ENCODE data around the gene NEU1.
A peak's percentile ranks its signal among the peaks of the same experiment; 100 is the strongest.

NEU1 gene

DNA sequence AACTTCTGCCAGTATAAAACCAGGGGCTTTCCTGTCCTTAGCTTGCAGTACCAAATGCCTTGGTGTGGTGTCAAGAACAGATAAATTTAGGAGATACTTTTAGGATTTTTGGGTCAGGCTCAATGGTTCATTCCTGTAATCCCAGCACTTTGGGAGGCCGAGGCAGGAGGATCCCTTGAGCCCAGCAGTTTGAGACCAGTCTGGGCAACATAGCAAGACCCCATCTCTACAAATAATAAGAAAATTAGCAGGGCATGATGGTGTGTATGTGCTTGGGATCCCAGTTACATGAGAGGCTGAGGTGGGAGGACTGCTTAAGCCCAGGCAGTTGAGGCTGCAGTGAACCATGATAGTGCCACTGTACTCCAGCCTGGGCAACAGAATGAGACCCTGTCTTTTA, 42.4 kb upstream of the NEU1 start:
- no peak overlapping the region for H3K4me2 ChIP-seq (ENCODE audit: insufficient read depth, low read length, poor library complexity, severe bottlenecking)
- H3K14ac ChIP-seq (ENCODE audit: low read length): no peak overlapping the region
- H2BK15ac ChIP-seq (ENCODE audit: low read length): no peak overlapping the region
- no peak overlapping the region for H2AFZ ChIP-seq (ENCODE audit: low read length)
- H3K79me1 ChIP-seq (ENCODE audit: low read depth, low read length): peaks cover 1% of the 10 kb centered on the region
- no peaks in the 10 kb centered on the region for H3K9me3 ChIP-seq (replicated peaks in 1 of 2; ENCODE audit: control insufficient read depth in 2 of 2, insufficient read depth in 1 of 2, low read depth in 1 of 2, low read length in 2 of 2)
- no peak overlapping the region for H4K8ac ChIP-seq (ENCODE audit: low read depth, low read length)
- peaks cover 16% of the 10 kb centered on the region in 2 donors for H3K4me1 ChIP-seq (ENCODE audit: control insufficient read depth in 2 of 2, insufficient read depth in 1 of 2, low read depth in 1 of 2, low read length in 2 of 2)
- no peak overlapping the region for H3K4me3 ChIP-seq (ENCODE audit: low read length in 2 of 2)
- H3K27me3 ChIP-seq (ENCODE audit: control insufficient read depth in 3 of 3, insufficient read depth in 3 of 3, low read depth in 1 of 3, low read length in 3 of 3): peaks cover 0 to 3% (median 0%) of the 10 kb centered on the region in 3 experiments
- H3K4ac ChIP-seq (ENCODE audit: low read length): no peak overlapping the region
- H2BK120ac ChIP-seq (ENCODE audit: low read depth, low read length): no peak overlapping the region
- no peak overlapping the region for H2BK5ac ChIP-seq (ENCODE audit: low read length)
- peaks cover 0 to 9% of the 10 kb centered on the region in 2 donors for H3K36me3 ChIP-seq (replicated peaks in 1 of 2; ENCODE audit: control insufficient read depth in 2 of 2, insufficient read depth in 2 of 2, low read length in 2 of 2)
- H3K18ac ChIP-seq (ENCODE audit: low read length): no peak overlapping the region
- H3K27ac ChIP-seq (replicated peaks; ENCODE audit: low read length): no peak overlapping the region
- no peak for DNase-seq (ENCODE audit: low spot score)
- H2BK12ac ChIP-seq (ENCODE audit: low read length): no peak overlapping the region
- H3K23ac ChIP-seq (ENCODE audit: low read depth, low read length, poor library complexity): no peak overlapping the region
- H2AK5ac ChIP-seq (ENCODE audit: low read depth, low read length): no peak overlapping the region
- WGBS, 2 donors (ENCODE audit: extremely low coverage in 2 of 2, insufficient read length in 2 of 2, insufficient replicate concordance in 1 of 2): no CpG with 5 or more reads among the region's 1 CpG
- no peak overlapping the region for H3K9ac ChIP-seq (ENCODE audit: low read depth, low read length, poor library complexity)
- H4K91ac ChIP-seq (ENCODE audit: low read depth, low read length, poor library complexity): no peak overlapping the region

DNA sequence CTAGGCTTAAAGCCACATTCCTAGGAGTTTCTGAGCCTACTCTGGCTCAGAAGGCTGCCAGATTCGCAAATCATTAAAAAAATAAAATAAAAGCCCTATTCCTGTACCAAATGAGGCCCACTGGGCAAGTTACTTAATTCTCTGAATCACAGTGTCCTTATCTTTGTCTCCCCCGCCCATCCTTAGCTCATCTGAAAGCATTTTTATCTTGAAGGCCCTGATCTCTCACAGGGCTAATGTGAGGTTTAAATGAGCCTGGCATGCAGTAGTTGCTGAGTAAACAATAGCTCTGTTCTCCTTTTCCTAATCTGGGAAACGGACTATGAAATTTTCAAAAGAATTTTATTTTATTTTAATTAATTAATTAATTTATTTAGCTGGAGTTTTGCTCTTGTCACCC, 41.3 kb upstream of the NEU1 start:
- Histone ChIP-seq H3K14ac (ENCODE audit: low read length) (no peak overlapping the region), H2BK12ac (ENCODE audit: low read length) (no peak overlapping the region), H3K79me1 (ENCODE audit: low read depth, low read length) (peaks cover 6% of the 10 kb centered on the region), H2BK5ac (ENCODE audit: low read length) (no peak overlapping the region), H3K4me3 (ENCODE audit: low read length in 2 of 2) (no peak overlapping the region), H3K27ac (replicated peaks; ENCODE audit: low read length) (no peak overlapping the region), H3K23ac (ENCODE audit: low read depth, low read length, poor library complexity) (no peak overlapping the region), H3K4me2 (ENCODE audit: insufficient read depth, low read length, poor library complexity, severe bottlenecking) (no peak overlapping the region), H4K8ac (ENCODE audit: low read depth, low read length) (no peak overlapping the region), H2AFZ (ENCODE audit: low read length) (no peak overlapping the region), H3K4me1 (ENCODE audit: control insufficient read depth in 2 of 2, insufficient read depth in 1 of 2, low read depth in 1 of 2, low read length in 2 of 2) (peaks cover 19 to 20% of the 10 kb centered on the region in 2 donors), H3K27me3 (ENCODE audit: control insufficient read depth in 3 of 3, insufficient read depth in 3 of 3, low read depth in 1 of 3, low read length in 3 of 3) (peaks cover 0 to 3% (median 0%) of the 10 kb centered on the region in 3 experiments), H2BK15ac (ENCODE audit: low read length) (no peak overlapping the region), H2BK120ac (ENCODE audit: low read depth, low read length) (no peak overlapping the region), H3K9me3 (replicated peaks in 1 of 2; ENCODE audit: control insufficient read depth in 2 of 2, insufficient read depth in 1 of 2, low read depth in 1 of 2, low read length in 2 of 2) (no peaks in the 10 kb centered on the region), H3K36me3 (replicated peaks in 1 of 2; ENCODE audit: control insufficient read depth in 2 of 2, insufficient read depth in 2 of 2, low read length in 2 of 2) (peaks cover 5 to 19% of the 10 kb centered on the region in 2 donors), H4K91ac (ENCODE audit: low read depth, low read length, poor library complexity) (no peak overlapping the region), H3K9ac (ENCODE audit: low read depth, low read length, poor library complexity) (no peak overlapping the region), H3K4ac (ENCODE audit: low read length) (no peak overlapping the region), H2AK5ac (ENCODE audit: low read depth, low read length) (no peak overlapping the region), H3K18ac (ENCODE audit: low read length) (no peak overlapping the region)
- no CpG with 5 or more reads among the region's 3 CpGs for WGBS, 2 donors (ENCODE audit: extremely low coverage in 2 of 2, insufficient read length in 2 of 2, insufficient replicate concordance in 1 of 2)
- no peak for DNase-seq (ENCODE audit: low spot score)

DNA sequence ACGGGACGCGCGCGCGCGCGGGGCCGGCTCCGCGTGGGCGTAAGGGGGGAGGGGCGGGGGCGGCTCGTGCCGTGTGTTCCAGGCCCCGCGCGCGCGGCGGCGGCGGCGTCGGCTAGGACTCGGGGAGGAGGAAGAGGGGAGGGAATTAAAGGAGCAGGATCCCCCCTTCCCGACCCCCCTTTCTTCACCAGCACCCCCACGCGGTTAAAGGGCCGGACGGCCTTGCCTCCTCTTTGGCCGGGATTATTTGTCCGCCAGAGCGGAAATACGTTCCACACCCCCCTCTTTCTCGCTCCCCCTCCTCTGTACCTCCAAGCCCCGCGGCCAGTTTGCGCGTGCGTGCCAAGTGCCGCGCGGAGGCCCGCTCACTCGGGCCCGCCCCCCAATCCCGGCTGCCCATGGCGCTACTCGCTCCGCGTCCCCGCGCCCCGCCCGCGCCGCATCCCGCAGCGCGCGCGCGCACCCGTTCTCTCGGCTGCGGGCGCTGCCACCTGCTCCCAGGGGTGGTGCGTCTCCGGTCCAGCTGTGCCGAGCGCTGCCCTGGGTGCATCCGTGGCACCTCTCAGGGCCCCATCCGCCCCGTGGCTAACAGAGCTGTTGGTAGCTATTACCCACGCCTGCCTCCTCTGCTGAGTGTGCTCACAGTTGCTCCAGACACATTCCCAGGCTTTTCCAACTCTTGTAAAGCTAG, 39.5 kb upstream of the NEU1 start, which contains the start of gene ZBTB12:
TSS of gene ZBTB12 (minus strand) at position 134 of the 691 bp plus-strand sequence. CDS start 781 bp downstream, outside the sequence.
- Histone ChIP-seq H2AFZ (ENCODE audit: low read length) (peak within 1 kb of the TSS; percentile 92), H3K27me3 (ENCODE audit: control insufficient read depth in 3 of 3, insufficient read depth in 3 of 3, low read depth in 1 of 3, low read length in 3 of 3) (peaks cover 0 to 3% (median 0%) of the 10 kb centered on the region in 3 experiments), H3K4me3 (ENCODE audit: low read length in 2 of 2) (peak within 1 kb of the TSS; percentile 65 to 83), H3K36me3 (replicated peaks in 1 of 2; ENCODE audit: control insufficient read depth in 2 of 2, insufficient read depth in 2 of 2, low read length in 2 of 2) (peaks cover 5 to 22% of the 10 kb centered on the region in 2 donors), H3K4me1 (ENCODE audit: control insufficient read depth in 2 of 2, insufficient read depth in 1 of 2, low read depth in 1 of 2, low read length in 2 of 2) (peaks cover 23 to 25% of the 10 kb centered on the region in 2 donors), H3K79me1 (ENCODE audit: low read depth, low read length) (peaks cover 11% of the 10 kb centered on the region), H2BK5ac (ENCODE audit: low read length) (peak within 1 kb of the TSS; percentile 69), H2AK5ac (ENCODE audit: low read depth, low read length) (peak within 1 kb of the TSS; percentile 87), H4K91ac (ENCODE audit: low read depth, low read length, poor library complexity) (peak within 1 kb of the TSS; percentile 57), H4K8ac (ENCODE audit: low read depth, low read length) (no peak within 1 kb of the TSS), H3K4me2 (ENCODE audit: insufficient read depth, low read length, poor library complexity, severe bottlenecking) (peak within 1 kb of the TSS; percentile 93), H3K27ac (replicated peaks; ENCODE audit: low read length) (peak within 1 kb of the TSS; percentile 74), H3K14ac (ENCODE audit: low read length) (no peak within 1 kb of the TSS), H2BK12ac (ENCODE audit: low read length) (peak within 1 kb of the TSS; percentile 4), H3K9me3 (replicated peaks in 1 of 2; ENCODE audit: control insufficient read depth in 2 of 2, insufficient read depth in 1 of 2, low read depth in 1 of 2, low read length in 2 of 2) (no peaks in the 10 kb centered on the region), H3K23ac (ENCODE audit: low read depth, low read length, poor library complexity) (peak within 1 kb of the TSS; percentile 94), H3K9ac (ENCODE audit: low read depth, low read length, poor library complexity) (peak within 1 kb of the TSS; percentile 97), H3K18ac (ENCODE audit: low read length) (peak within 1 kb of the TSS; percentile 96), H2BK15ac (ENCODE audit: low read length) (peak within 1 kb of the TSS; percentile 77), H3K4ac (ENCODE audit: low read length) (no peak within 1 kb of the TSS), H2BK120ac (ENCODE audit: low read depth, low read length) (no peak within 1 kb of the TSS)
- DNase-seq (ENCODE audit: low spot score): peak; percentile 99
- WGBS, 2 donors (ENCODE audit: extremely low coverage in 2 of 2, insufficient read length in 2 of 2, insufficient replicate concordance in 1 of 2): no CpG with 5 or more reads among the region's 77 CpGs

DNA sequence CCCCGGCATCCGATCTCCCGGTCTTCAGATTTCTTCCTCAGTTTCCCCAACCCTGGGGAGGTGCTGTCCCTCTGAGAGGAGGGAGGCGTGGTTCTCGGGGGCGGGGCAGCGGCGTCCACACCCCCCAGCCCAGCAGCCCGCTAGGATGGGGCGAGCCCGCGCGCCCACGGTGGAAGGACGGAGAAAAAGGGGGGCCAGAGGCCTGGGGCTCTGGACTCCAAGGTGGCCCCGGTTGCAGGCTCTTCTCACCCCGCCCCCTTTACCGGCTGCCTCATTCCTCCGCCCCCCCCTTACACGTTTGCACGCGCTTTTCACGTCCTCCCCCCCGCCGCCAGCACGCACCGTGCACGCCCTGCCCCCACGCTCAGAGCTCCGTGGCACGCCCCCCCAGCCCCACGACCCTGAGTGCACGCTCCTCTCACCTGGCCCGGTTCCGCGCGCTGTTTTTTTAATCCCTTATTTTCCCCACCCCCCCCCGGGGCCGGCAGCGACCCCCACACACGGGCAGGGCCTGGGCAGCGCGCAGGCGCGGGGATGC, 38.9 kb upstream of the NEU1 start:
- H3K27me3 ChIP-seq (ENCODE audit: control insufficient read depth in 3 of 3, insufficient read depth in 3 of 3, low read depth in 1 of 3, low read length in 3 of 3): peaks cover 0 to 3% (median 0%) of the 10 kb centered on the region in 3 experiments
- peak overlapping the region; percentile 87 for H2AK5ac ChIP-seq (ENCODE audit: low read depth, low read length)
- peak overlapping the region; percentile 96 for H3K18ac ChIP-seq (ENCODE audit: low read length)
- peak overlapping the region; percentile 92 for H2AFZ ChIP-seq (ENCODE audit: low read length)
- H3K14ac ChIP-seq (ENCODE audit: low read length): no peak overlapping the region
- H4K8ac ChIP-seq (ENCODE audit: low read depth, low read length): no peak overlapping the region
- H2BK120ac ChIP-seq (ENCODE audit: low read depth, low read length): no peak overlapping the region
- peak; percentile 24 for DNase-seq (ENCODE audit: low spot score)
- H3K4me1 ChIP-seq (ENCODE audit: control insufficient read depth in 2 of 2, insufficient read depth in 1 of 2, low read depth in 1 of 2, low read length in 2 of 2): peaks cover 25% of the 10 kb centered on the region in 2 donors
- peak overlapping the region; percentile 65 to 82 for H3K4me3 ChIP-seq (ENCODE audit: low read length in 2 of 2)
- peak overlapping the region; percentile 61 for H3K4me2 ChIP-seq (ENCODE audit: insufficient read depth, low read length, poor library complexity, severe bottlenecking)
- peak overlapping the region; percentile 97 for H3K9ac ChIP-seq (ENCODE audit: low read depth, low read length, poor library complexity)
- H3K23ac ChIP-seq (ENCODE audit: low read depth, low read length, poor library complexity): peak overlapping the region; percentile 83
- peak overlapping the region; percentile 74 for H3K27ac ChIP-seq (replicated peaks; ENCODE audit: low read length)
- H3K36me3 ChIP-seq (replicated peaks in 1 of 2; ENCODE audit: control insufficient read depth in 2 of 2, insufficient read depth in 2 of 2, low read length in 2 of 2): peaks cover 7 to 24% of the 10 kb centered on the region in 2 donors
- H3K9me3 ChIP-seq (replicated peaks in 1 of 2; ENCODE audit: control insufficient read depth in 2 of 2, insufficient read depth in 1 of 2, low read depth in 1 of 2, low read length in 2 of 2): no peaks in the 10 kb centered on the region
- H2BK5ac ChIP-seq (ENCODE audit: low read length): peak overlapping the region; percentile 69
- H3K4ac ChIP-seq (ENCODE audit: low read length): no peak overlapping the region
- peaks cover 16% of the 10 kb centered on the region for H3K79me1 ChIP-seq (ENCODE audit: low read depth, low read length)
- H2BK12ac ChIP-seq (ENCODE audit: low read length): peak overlapping the region; percentile 4
- peak overlapping the region; percentile 77 for H2BK15ac ChIP-seq (ENCODE audit: low read length)
- H4K91ac ChIP-seq (ENCODE audit: low read depth, low read length, poor library complexity): no peak overlapping the region
- WGBS, 2 donors (ENCODE audit: extremely low coverage in 2 of 2, insufficient read length in 2 of 2, insufficient replicate concordance in 1 of 2): no CpG with 5 or more reads among the region's 45 CpGs
